Mucosa of gallbladder (tissue), 1 donor: ENCODE data around the gene CRIP1. TPM values are rescaled to one million over a fixed set of nuclear protein-coding genes. Genes with fewer than 3 reads are reported as not detected.

Source experiments
- DNase-seq: peaks from one replicate; pipeline ENCODE4 v3.0.0-alpha.2; 2020; ENCODE audit warnings: low spot score
- total RNA-seq: library from RNA; stranded (reverse); gene quantifications from one replicate; pipeline ENCODE4 v1.2.1, GENCODE V29; 2021
- donor health status: DM: no; HTN: no; CAD: no.

The CRIP1 gene
- total RNA-seq, 1 donor from 2014 or later = 35.7 TPM

DNA sequence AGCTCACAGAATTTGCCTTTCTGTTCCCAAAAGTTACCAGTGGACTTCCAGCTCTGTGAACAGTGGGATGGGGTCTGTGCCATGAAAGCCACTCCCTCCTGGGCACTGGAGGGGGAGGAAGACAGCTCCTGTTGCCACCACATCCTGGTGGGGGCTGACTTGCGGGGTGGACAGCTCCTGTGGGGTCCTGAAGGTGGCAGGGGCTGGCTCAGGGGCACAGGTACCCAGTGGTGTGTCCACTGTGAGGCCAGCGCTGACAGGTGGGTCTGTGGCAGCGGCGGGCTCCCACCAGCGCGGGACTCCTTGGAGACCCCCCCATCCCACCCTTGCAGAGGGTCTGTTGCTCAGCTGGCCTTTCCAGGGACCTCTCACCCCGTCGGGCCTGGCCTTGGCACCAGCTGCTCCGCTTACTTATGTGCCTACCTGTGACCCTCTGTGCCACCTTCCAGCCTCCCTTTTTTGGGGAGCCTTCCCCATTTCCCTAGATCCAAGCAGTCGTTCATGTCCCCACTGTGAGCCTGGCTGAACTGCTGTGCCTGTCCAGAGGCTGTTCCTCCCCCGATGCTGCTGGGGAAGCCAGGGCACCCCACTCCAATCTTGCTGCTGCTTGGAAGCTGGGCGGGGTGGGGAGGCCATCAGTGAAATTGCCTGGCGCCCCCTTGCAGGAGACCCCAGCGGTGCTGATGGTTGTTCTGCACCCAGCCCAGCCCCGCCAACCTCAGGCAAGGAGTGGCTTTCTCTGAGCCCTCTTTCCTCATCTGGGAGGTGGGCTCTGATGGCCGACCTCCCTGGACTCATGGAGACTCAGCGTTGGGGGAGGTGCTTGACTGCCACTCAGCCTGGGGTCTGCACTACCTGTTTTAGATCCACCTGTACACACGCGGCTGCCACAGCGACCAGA, 6.5 kb downstream of the CRIP1 start:
- DNase-seq = no peak

DNA sequence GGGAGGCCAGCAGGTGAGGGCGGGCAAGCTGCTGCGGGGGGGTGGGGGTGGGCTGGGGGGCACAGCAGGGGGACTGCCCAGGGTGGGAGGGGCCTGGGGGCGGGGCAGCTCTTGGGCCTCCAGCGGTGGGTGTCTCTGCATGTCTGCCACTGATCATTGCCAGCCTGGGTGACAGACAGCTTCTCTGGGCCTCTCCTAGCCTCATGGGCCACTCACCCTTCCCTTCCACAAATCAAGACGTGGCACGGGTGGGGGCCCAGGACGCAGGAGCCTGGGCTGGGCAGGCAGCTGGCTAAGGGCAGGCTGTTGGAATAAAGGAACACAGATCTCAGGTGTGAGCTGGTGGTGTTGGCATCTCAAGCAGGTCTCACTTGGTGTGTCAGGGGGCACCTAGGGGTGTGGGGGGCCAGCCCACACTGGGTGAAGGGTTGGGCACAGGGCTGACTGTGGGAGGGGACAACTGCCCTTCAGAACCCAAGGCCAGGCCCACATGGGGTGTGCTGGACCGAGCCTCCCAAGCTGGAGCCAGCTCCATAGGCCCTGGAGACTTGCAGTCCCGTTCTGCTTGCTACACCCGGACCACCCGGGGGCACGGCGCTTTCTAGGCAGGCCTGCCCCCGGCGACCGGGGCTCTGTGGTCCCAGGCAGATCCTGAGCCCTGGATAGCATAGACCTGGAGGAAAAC, 7.4 kb downstream of the CRIP1 start:
- no peak for DNase-seq

DNA sequence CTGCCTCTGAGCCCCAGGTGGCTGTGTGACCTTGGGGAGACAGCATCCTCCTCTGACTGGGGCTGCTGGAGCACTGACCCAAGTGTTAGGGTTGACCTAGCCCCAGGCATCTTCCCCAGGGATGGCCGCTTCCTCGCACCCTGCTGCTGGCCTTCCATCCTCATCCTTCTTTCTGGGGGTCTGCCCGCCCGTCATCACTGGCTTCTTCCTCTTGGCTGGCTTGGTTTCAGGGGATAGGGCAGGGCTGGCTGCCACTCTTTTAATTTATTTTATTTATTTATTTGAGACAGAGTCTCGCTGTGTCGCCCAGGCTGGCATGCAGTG, 7.9 kb downstream of the CRIP1 start:
- DNase-seq = no peak

DNA sequence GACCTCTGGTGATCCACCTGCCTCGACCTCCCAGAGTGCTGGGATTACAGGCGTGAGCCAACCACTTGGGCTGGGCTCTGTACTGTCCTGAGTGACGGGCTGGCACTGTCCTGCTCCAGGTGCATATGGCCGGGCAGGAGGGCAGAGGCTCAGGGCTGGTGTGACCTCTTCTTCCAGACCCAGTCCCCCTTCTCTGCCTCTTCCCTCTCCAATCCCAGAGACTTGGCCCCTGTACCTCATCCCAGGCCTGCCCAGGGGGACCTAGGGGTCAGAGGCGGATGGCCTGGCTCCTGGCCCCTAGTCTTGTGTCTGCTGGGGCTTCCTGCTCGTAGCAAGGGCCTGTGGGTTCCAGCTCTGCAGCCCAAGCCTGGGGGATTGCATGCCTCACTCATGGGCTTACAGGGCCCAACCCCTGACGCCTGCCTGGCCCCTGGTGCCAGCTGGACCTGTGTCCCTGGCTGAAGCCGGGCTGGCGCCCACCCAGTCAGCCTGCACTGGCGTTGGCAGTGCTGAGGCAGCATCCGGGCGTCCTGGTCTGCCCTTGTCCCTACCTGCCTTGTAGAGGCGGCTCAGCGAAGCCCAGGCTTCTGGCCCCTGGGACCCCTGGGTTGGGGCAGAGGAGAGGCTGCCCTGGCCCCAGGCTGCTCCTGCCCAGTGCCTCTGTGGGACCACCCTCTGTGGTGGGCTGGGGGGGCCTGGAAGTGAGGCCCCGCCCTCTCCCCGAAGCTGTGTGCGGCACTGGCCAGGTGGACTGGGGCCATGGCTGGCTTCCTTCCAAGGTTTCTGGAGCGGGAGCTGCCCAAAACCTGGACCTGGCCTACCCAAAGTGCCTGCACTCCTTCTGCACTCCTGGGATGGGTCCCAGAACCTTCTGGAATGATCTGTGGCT, 8.7 kb downstream of the CRIP1 start:
- no peak for DNase-seq

DNA sequence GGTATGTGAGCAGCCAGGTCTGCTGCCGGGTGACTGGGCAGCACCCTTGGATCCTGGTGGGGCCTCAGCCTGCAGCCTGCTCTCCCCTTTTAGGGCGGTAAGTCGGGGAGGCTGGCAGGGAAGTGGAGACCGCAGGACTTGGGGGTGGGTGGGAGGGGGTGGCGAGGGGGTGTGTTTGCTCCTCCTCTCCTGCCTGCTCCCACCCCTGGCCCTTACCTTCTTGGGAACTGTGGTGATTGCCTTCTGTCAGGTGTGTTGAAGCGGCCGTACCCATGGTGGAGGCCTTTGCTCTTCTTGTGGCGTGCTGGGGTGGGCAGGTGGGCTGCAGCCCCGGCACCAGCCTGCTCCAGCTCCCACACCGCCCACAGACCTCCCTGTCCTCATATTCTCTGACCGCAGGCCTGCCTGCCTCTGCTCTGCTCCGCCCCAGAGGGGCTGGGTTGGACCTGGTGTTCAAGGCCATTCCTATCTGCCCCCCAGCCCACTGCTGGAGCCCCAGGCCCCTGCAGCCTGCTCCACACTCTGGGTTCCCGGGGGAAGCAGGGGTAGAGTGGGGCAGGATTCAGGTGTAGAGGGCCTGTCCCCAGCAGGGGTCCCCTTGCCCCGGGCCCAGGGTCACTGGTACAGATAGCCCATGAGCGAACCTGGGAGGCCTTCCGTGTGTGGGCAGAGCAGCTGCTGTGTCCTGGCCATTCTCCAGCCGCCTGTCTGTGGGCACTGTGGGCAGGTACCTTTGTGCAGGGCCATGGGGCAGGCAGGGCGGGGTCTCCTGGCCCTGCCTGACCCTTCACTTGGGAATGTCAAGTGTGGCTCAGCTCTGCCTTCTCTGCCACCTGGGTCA, 9.5 kb downstream of the CRIP1 start:
- no peak for DNase-seq

DNA sequence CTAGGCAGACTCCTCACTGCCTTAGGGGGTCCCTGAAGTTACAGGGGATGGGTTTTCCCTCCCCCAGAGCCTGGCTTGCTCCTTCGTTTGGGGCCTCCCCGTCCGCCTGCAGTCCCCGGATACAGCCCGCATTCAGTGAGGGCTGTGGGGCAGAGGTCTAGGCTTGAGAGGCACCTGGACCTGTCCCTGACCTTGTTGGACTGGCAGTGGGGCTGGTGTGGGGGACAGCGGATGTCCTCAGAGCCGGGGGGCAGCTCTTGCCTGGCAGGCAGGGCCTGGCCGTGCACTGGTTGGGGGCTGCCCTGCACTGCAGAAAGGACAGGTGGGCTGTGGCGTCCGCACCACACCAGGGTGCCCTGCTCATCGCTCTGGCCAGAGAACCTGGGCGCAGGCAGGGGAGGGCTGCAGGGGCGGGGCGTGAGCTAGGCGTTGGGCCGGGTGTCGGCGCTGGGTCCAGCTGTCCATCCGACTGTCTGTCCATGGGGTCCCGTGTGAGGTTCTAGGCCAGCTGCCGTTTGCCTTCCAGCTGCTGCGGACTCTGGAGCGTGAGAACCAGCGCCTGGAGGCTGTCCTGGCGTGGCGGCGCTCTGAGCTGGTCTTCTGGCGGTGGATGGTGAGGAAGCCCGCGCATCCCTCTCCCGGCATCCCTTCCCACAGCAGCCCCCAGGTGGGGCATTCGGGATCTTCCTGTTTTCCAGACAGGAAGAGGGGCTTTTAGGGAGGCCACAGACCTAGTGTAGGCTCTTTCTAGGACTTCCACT, 10.3 kb downstream of the CRIP1 start:
- no peak for DNase-seq

DNA sequence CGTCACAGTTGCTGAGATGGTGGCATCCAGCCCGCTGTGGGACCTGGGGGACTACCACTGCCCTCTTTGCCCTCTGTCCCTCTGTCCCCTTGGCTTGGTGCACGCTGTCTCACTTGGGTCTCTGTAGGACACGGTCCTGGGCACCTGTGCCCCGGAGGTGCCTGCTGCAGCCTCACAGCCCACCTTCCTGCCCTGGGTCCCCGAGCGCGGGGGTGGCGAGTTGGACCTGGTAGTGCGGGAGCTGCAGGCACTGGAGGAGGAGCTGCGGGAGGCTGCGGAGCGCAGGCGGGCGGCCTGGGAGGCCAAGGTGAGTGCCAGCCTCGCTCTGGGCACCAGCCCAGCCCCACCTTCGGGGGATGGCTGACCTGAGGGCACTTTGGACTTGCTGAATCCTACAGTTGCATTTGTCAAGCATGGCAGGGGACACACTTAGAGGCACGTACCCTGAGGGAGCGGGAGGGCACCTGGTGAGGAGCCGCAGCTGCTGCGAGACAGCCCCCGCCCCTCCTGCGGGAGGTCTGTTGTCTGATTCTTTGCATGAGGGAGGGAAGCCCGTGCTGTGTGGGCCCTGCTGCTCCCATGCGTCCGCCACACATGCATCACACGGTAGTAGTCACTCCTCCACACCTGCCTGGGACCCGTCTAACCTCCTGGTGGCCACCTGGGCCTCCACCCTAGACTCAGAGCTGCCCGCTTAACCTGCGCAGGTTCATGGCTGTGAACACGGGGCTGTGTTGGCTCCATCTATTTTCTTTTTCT, 11.2 kb downstream of the CRIP1 start:
- DNase-seq = no peak

DNA sequence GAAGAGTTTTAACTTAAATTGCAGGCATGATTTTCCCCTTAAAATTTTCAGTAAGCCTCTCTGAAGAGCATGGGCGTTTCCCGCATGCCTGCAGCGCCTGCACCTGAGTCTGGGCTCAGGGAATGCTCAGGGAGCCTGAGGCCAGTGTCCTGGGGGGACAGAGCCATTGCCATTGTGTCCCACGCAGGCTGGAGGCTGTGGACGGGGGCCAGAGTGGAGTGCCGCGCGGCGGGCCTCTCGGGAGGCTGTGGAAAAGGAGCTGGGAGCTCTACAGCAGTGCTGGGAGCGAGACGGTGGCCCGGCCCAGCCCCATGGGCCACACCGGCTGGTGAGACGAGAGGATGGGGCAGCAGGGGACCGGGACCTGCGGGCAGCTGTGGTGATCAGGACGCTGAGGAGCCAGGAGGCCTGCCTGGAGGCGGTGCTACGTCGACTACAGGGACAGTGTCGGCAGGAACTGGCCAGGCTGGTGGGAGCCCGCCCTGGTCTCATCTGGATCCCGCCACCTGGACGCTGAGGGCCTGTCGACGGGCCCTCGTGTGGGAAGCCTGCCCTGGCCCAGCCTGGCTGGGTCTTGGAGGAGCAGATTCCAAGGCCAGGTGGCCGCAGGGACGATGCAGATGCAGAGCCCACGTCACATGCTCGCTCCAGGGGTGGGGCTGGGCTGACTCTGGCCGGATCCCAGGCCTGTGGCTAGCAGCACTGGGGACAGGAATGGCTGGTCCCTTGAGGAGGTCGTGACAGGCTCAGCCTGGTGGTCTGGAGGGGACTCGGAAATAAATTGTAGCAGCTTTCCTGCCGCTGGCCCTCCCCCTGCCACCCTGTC, 12.0 kb downstream of the CRIP1 start:
- DNase-seq = no peak

DNA sequence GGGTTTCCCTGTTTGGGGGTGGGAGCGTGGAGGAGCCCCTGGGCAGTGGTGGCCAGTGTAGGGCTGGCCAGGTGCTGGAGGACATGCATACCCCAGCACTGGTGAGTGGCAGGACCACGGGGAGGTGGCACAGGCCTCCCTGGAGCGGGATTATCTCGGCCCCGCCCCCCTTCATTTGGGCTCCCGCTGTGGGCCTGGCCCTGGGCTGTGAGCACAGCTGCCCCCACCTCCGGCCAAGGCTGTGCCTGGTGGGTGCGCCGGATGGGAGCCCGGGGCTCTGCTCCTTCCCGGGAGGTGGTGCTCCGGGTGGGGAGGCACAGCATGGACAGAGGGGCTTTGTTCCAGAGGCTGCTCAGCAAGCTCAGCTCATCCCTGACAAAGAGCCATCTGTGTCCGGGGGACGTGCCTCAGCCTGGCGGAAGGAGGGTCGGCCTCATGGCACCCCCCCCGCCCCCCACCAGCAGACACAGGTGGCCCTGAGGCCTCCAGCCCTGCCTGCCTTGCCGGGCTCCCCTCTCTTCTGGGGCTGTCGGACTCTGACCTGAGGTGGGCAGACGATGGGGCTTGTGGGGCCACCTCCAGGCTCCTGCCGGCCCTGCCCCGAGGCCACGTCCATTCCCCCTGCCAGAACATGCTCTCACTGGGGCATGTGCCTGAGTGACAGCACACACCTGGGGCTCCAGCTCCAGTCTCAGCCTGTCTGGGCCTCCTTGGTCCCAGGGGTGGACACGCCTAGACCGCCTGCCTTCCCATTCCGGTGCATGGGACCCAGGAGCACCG, 12.8 kb downstream of the CRIP1 start:
- DNase-seq = no peak

DNA sequence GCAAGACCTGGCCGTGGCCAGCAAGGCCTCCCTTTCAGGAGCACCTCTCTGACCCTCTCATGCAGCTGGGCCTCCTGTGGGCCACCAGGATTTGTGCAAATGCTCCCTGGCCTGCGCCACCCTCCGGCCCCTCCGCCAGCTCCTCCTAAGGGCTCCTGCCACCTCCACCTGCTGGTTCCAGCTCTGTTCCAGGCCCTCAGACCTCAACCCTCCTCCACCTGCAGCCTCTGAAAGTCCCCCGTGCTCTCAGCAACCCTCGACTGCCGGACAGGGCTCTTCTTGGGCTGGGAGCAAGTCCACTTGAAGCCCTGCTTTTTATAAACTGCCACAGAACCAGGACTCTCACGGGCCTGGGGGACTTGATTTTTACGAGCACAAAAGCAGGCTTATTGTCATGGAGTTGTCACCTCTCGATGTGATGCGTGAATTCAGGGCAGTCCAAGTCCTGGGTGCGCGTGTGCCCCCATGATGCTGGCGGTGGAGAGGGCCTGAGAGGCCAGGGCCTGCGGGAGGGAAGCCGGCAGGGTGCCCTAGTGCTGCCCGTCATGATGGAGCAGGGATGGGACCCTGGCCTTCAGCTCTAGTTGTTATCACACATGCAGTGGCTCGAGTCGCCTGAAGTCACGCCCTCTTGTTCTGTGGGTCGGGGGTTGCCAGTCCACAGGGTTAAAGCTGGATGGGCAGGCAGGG, 13.5 kb downstream of the CRIP1 start:
- DNase-seq = no peak

DNA sequence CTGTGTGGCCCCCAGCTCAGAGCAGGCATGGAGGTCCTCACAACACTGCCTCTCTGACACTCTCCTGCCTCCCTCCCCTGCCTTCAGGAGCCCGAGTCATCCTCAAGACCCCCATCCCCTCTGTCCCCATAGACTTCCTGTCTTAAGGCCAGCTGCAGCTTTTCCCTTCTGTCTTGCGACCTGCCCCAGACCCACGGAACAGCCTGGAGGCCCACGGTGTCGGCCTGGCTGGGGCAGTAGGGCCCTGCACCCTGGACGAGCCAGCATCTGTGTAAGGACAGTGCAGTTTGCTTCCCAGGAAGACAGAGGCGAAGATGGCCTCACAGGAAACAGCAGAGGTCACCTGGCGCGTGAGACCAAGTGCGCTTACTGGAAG, 14.0 kb downstream of the CRIP1 start:
- DNase-seq = no peak

DNA sequence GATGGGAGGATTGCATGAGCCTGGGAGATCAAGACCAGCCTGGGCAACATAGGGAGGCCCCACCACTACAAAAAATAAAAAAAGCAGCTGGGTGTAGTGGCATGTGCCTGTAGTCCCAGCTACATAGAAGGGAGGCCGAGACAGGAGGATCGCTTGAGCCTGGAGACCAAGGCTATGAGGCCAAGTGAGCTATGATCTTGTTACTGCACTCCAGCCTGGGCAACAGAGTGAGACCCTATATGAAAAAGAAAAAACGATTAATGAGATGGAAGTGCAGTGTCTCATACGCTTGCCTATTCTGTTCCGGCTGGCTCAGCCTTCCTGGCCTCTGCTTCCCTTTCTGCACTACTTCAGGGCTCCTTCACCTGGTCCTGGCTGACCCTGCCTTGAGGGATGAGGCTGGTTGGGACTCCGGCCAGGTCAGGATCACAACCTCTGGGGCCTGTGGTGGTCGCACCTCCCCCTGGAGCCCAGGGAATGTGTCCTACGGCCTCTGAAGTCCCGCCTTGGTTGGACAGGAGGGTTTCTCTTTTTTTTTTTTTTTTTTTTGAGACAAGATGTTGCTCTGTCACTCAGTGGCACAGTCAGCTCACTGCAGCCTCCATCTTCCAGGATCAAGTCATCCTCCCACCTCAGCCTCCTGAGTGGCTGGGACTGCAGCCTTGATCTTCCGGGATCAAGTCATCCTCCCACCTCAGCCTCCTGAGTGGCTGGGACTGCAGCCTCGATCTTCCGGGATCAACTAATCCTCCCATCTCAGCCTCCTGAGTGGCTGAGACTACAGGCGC, 15.0 kb downstream of the CRIP1 start:
- DNase-seq = no peak

DNA sequence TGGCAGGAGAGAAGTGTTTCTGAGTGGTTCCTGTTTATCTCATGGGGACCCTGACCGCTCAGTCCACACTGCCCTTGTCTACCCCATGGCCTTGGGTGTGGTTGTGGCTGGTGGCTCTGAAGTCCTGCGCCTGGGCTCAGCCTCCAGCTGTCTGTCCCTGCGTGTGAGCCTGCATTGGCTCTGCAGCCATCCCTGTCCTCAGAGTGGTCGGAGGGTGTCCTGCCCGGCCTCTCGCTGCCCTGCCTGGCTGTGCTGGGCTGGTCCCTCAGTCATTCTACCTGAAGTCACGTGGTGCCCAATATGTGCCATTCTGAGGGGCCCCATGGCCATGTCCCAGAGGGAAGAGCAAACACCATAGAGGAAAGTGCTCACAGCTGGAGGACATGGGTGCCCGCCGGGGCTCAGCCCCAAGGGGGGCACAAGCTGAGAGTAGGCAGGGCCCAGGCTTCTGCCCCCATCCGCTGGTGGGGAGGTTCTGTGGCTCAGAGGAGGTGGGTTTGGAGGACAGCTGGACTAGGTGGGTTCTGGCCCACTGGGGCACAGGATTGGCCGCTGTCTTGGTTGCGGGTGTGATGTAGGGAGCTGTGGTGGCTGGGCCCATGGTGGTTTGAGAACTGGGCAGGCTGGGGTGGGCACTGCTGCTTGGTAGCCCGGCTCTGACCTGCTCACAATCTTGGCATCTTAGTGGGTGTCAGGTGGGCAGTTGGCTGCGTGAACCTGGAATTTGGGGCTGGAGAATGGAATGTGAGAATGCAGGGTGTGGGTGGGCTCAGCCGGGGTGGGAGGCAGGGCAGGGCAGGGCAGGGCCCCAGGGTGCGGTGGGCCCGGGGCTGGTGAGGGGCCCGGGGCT, 16.0 kb downstream of the CRIP1 start:
- DNase-seq = no peak

DNA sequence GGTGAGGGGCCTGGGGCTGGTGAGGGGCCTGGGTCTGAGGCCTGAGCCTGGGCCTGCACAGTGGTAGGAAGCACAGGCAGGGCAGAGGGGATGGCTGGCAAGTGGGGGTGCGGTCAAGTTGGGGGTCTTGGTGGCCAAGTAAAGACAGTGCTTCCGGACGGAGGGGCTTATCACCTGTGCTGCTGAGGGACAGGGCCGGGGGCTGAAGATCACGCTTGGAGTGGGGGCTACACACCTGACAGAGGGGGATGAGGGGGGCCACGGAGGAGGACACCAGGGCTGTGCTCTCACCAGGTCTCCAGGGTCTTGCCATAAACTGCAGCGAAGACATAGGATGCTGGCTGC, 16.6 kb downstream of the CRIP1 start:
- no peak for DNase-seq

DNA sequence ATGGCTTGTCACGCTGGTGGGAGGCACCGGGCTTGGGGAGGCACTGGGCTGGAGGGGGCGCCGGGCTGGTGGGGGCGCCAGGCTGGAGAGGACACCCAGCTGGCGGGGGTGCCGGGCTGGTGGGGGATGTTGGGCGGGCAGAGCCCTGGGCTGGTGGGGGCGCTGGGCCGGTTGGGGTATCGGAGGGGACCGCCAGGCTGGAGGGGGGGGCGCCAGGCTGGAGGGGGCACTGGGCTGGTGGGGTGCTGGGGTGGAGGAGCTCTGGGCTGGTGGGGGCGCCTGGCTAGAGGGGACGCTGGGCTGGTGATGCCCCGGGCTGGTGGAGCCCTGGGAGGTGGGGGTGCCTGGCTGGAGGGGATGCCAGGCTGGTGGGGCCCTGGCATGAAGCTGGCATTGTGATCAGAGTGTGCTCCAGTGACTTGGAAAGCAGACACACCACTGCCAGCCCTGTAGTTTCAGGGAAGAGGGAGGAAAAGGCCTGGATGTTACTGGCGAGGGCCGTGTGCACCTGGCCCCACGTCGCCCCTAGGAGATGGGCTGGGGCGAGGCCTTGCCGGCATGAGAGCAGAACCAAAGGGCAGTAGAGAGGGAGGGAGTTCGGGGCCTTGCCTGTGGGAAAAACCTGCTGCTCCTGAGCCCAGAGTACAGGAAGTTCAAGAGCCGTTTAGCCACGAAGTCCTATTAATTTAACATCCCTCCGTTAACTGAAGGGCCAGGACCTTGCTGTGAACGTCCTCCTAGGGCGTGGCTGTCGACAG, 17.4 kb downstream of the CRIP1 start:
- DNase-seq = no peak
